ENCODE data around the gene GDF7.
A peak's percentile ranks its signal among the peaks of the same experiment; 100 is the strongest.

The GDF7 gene

GRCh38 chr2:20633794-20634506, 33.0 kb upstream of the GDF7 start:
- TF ChIP-seq CTCF (IDR thresholded peaks at IDR 0.05): no peak
- peak; percentile 85 for DNase-seq (ENCODE audit: low spot score)
- Histone ChIP-seq H3K27ac (peak overlapping the region; percentile 94 to 96), H3K4me3 (no peak overlapping the region)

GRCh38 chr2:20634507-20635112, 32.3 kb upstream of the GDF7 start:
- Histone ChIP-seq H3K4me3 (no peak overlapping the region), H3K27ac (peak overlapping the region; percentile 94 to 96)
- DNase-seq (ENCODE audit: low spot score): no peak
- no peak for TF ChIP-seq CTCF (IDR thresholded peaks at IDR 0.05)

GRCh38 chr2:20635113-20635510, 31.8 kb upstream of the GDF7 start:
- H3K27ac ChIP-seq: peak overlapping the region; percentile 94 to 96
- H3K4me3 ChIP-seq: no peak overlapping the region
- no peak for TF ChIP-seq CTCF (IDR thresholded peaks at IDR 0.05)

GRCh38 chr2:20635675-20636584, 31.0 kb upstream of the GDF7 start:
- peak; percentile 83 for TF ChIP-seq CTCF (IDR thresholded peaks at IDR 0.05)
- Histone ChIP-seq H3K4me3 (peak overlapping the region; percentile 43), H3K27ac (peak overlapping the region; percentile 94 to 96)
- peak; percentile 93 for DNase-seq (ENCODE audit: low spot score)

More at GRCh38 chr2:20635113-20635510, 31.8 kb upstream of the GDF7 start:
- DNase-seq (ENCODE audit: low spot score): no peak

- Histone ChIP-seq H3K27ac (peak overlapping the region; percentile 94 to 96), H3K4me3 (peak overlapping the region; percentile 35)
- no peak for TF ChIP-seq CTCF (IDR thresholded peaks at IDR 0.05)
- peak; percentile 95 for DNase-seq (ENCODE audit: low spot score)
Measured at GRCh38 chr2:20637147-20637546, 29.8 kb upstream of the GDF7 start.

- TF ChIP-seq CTCF (IDR thresholded peaks at IDR 0.05): no peak
- Histone ChIP-seq H3K27ac (peak overlapping the region; percentile 94 to 96), H3K4me3 (no peak overlapping the region)
- no peak for DNase-seq (ENCODE audit: low spot score)
Measured at GRCh38 chr2:20638014-20638413, 28.9 kb upstream of the GDF7 start.

All from coronary artery (tissue), 2 donors.